Measurements from ENCODE around the gene ZAP70. TPM values are rescaled to one million over a fixed set of nuclear protein-coding genes. Genes with fewer than 3 reads are reported as not detected.

Gene ZAP70
- total RNA-seq, result 0.11 TPM in 1 of 2 replicates, not detected in the other

DNA sequence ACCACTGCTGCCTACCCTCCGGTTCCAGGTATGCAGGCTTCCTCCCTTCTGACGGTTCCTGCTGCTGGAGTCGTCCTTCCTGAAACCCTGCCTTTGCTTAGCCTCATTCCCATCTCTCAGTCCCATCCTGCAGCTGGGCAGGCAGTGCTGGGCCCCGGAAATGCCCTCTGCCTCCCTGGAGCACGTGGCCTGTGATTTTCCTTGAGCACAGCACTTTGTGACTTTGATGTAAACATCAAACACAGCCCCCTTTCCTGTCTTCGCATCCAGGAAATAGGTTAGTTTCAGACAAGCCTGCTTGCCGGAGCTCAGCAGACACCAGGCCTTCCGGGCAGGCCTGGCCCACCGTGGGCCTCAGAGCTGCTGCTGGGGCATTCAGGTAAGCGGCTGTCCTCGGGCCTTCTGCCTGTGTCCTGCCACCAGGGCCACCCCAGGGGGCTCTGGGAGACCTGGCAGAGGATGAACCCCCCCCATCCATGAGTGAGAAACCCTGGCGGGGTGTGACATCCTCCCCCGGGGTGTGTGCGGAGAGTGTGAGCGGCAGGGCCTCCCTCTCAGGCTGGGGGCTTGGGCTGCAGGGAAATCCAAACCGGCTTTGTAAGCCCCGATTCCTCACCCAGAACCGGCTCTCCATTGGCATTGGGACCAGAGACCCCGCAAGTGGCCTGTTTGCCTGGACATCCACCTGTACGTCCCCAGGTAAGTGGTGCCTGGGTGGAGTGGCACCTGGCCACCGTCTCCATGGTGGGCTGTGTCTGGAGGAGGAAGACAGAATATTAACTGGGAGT lies at the start of gene ZAP70:
TSS of gene ZAP70 (plus strand) at position 281 of the 788 bp plus-strand sequence. CDS start 10,461 bp downstream, outside the sequence.

GRCh38 chr2:97663962-97664635 lies 49.3 kb upstream of the ZAP70 start, which contains the start of gene ACTR1B:
ACTR1B (minus strand) TSS chr2:97664044; CDS start chr2:97663890, 154 bp downstream.

GRCh38 chr2:97669448-97669847 lies 43.9 kb upstream of the ZAP70 start, which contains the start of gene C2orf92:
C2orf92 (plus strand) TSS chr2:97669713; CDS start chr2:97669789, 76 bp downstream.

Small RNAs within 50 kb of the gene (small RNA-seq; reads per million reads assigned to genes)
- not detected for gene RNU4-8P

Other genes starting within 250 kb of the ZAP70 start
- gene ANKRD36B, start 123.7 kb upstream of the ZAP70 start, total RNA-seq, result 44.1 and 75.4 TPM in 2 replicates
- gene COX5B, start 67.5 kb upstream of the ZAP70 start, total RNA-seq, result 189 and 260 TPM in 2 replicates
- 46.7 and 53.1 TPM in 2 replicates for gene ACTR1B, start 49.5 kb upstream of the ZAP70 start, total RNA-seq
- gene C2orf92, start 43.9 kb upstream of the ZAP70 start, total RNA-seq, result 4.7 and 9.0 TPM in 2 replicates